HEK293 (cell line): ENCODE results near the gene ZNF181.

ENCODE experiments used
- CTCF ChIA-PET: fragments of 350-600 bp; formaldehyde crosslinking; extraction: SDS; loops from one replicate; lab custom pipeline; 2021; ENCODE audit warnings: antibody characterized with exemption; lab: Yijun Ruan, JAX
- POLR2A ChIA-PET: fragments of 300-600 bp; formaldehyde crosslinking; extraction: SDS; loops from one replicate; lab custom pipeline; 2020; ENCODE audit warnings: antibody characterized with exemption, inconsistent platforms; lab: Yijun Ruan, JAX
- H3K27ac ChIP-seq: fragments of 200-500 bp; sonication (Bioruptor generic); 2 replicates; pipeline ENCODE4 v1.5.1; 2014; ENCODE audit warnings: low read depth, low read length, control low read depth, inconsistent platforms; ENCODE audit errors: extremely low read depth
- H3K36me3 ChIP-seq, 2 experiments: fragments of 200-500 bp in 1 of 2; sonication (Bioruptor generic) in 1 of 2; 1 replicate in 1 of 2; 2 replicates in 1 of 2; pipeline ENCODE4 v1.5.1; 2014 to 2017; ENCODE audit warnings: inconsistent platforms in 2 of 2, low read length in 2 of 2; ENCODE audit not compliant: control insufficient read depth in 2 of 2, insufficient read depth in 1 of 2
- H3K4me1 ChIP-seq: fragments of 200-500 bp; sonication (Bioruptor generic); 2 replicates; pipeline ENCODE4 v1.5.1; 2014; ENCODE audit warnings: mild to moderate bottlenecking, low read length, inconsistent platforms; ENCODE audit not compliant: control insufficient read depth, insufficient read depth
- H3K4me3 ChIP-seq: 2 replicates; pipeline ENCODE4 v1.5.1; 2011; ENCODE audit warnings: low read depth, mild to moderate bottlenecking, control low read depth, low read length, moderate library complexity
- H3K9me3 ChIP-seq: fragments of 200-500 bp; sonication (Bioruptor generic); 2 replicates; pipeline ENCODE4 v1.5.1; 2014; ENCODE audit warnings: low read depth, low read length, inconsistent platforms; ENCODE audit not compliant: control insufficient read depth, insufficient read depth
- BCL11A ChIP-seq: fragments of 450-650 bp; formaldehyde crosslinking; IDR thresholded peaks from 2 replicates; pipeline ENCODE4 v1.5.1; 2016; ENCODE audit warnings: low read depth, missing biosample characterization, missing genetic modification characterization
- KLF1 ChIP-seq: fragments of 450-650 bp; formaldehyde crosslinking; IDR thresholded peaks from 2 replicates; pipeline ENCODE4 v1.5.1; 2016; ENCODE audit warnings: missing biosample characterization, missing genetic modification characterization
- KLF10 ChIP-seq: fragments of 450-650 bp; IDR thresholded peaks from 2 replicates; pipeline ENCODE4 v1.5.1; 2018; ENCODE audit warnings: missing biosample characterization, mild to moderate bottlenecking, missing genetic modification characterization
- KLF9 ChIP-seq: fragments of 450-650 bp; formaldehyde crosslinking; IDR thresholded peaks from 2 replicates; pipeline ENCODE4 v1.5.1; 2016; ENCODE audit warnings: missing biosample characterization, missing genetic modification characterization, low read depth
- REPIN1 ChIP-seq: fragments of 450-650 bp; formaldehyde crosslinking; IDR thresholded peaks from 2 replicates; pipeline ENCODE4 v1.5.1; 2017; ENCODE audit warnings: missing biosample characterization, missing genetic modification characterization, low read depth
- ZBTB49 ChIP-seq: fragments of 450-650 bp; formaldehyde crosslinking; IDR thresholded peaks from 2 replicates; pipeline ENCODE4 v1.5.1; 2016; ENCODE audit warnings: missing biosample characterization, missing genetic modification characterization, low read depth
- ZFP3 ChIP-seq: fragments of 450-650 bp; formaldehyde crosslinking; IDR thresholded peaks from 2 replicates; pipeline ENCODE4 v1.5.1; 2016; ENCODE audit warnings: low read depth, missing biosample characterization, missing genetic modification characterization
- ZNF121 ChIP-seq: fragments of 450-650 bp; formaldehyde crosslinking; IDR thresholded peaks from 2 replicates; pipeline ENCODE4 v1.5.1; 2016; ENCODE audit warnings: missing biosample characterization, missing genetic modification characterization
- ZNF214 ChIP-seq: fragments of 450-650 bp; formaldehyde crosslinking; IDR thresholded peaks from 2 replicates; pipeline ENCODE4 v1.5.1; 2017; ENCODE audit warnings: missing biosample characterization, mild to moderate bottlenecking, missing genetic modification characterization, borderline replicate concordance
- ZNF324 ChIP-seq: fragments of 450-650 bp; formaldehyde crosslinking; IDR thresholded peaks from 2 replicates; pipeline ENCODE4 v1.5.1; 2016; ENCODE audit warnings: missing biosample characterization, missing genetic modification characterization
- ZNF501 ChIP-seq: fragments of 450-650 bp; formaldehyde crosslinking; IDR thresholded peaks from 2 replicates; pipeline ENCODE4 v1.5.1; 2016; ENCODE audit warnings: missing biosample characterization, missing genetic modification characterization
- ZNF513 ChIP-seq: fragments of 450-650 bp; IDR thresholded peaks from 2 replicates; pipeline ENCODE4 v1.5.1; 2018; ENCODE audit warnings: missing biosample characterization, missing genetic modification characterization
- ZNF529 ChIP-seq: fragments of 450-650 bp; formaldehyde crosslinking; IDR thresholded peaks from 2 replicates; pipeline ENCODE4 v1.5.1; 2017; ENCODE audit warnings: missing genetic modification characterization, missing biosample characterization; ENCODE audit not compliant: insufficient replicate concordance
- ZNF585B ChIP-seq: fragments of 450-650 bp; formaldehyde crosslinking; IDR thresholded peaks from 2 replicates; pipeline ENCODE4 v1.5.1; 2016; ENCODE audit warnings: missing biosample characterization, missing genetic modification characterization
- ZNF701 ChIP-seq: fragments of 450-650 bp; formaldehyde crosslinking; IDR thresholded peaks from 2 replicates; pipeline ENCODE4 v1.5.1; 2016; ENCODE audit warnings: missing biosample characterization, missing genetic modification characterization
- ZNF830 ChIP-seq: fragments of 450-650 bp; IDR thresholded peaks from 2 replicates; pipeline ENCODE4 v1.5.0; 2018; ENCODE audit warnings: missing biosample characterization, missing genetic modification characterization, low read depth, mild to moderate bottlenecking, moderate library complexity
- ZNF843 ChIP-seq: fragments of 450-650 bp; formaldehyde crosslinking; IDR thresholded peaks from 2 replicates; pipeline ENCODE4 v1.5.1; 2016; ENCODE audit warnings: missing biosample characterization, missing genetic modification characterization
- ZXDB ChIP-seq: fragments of 450-650 bp; formaldehyde crosslinking; IDR thresholded peaks from 2 replicates; pipeline ENCODE4 v1.5.1; 2016; ENCODE audit warnings: missing biosample characterization, missing genetic modification characterization
- TF ChIP-seq, protein P1 (sequence below): fragments of 450-650 bp; formaldehyde crosslinking; optimal IDR thresholded peaks from 2 replicates; pipeline ENCODE3; 2016; ENCODE audit warnings: missing biosample characterization, mild to moderate bottlenecking, missing genetic modification characterization

Gene ZNF181

DNA sequence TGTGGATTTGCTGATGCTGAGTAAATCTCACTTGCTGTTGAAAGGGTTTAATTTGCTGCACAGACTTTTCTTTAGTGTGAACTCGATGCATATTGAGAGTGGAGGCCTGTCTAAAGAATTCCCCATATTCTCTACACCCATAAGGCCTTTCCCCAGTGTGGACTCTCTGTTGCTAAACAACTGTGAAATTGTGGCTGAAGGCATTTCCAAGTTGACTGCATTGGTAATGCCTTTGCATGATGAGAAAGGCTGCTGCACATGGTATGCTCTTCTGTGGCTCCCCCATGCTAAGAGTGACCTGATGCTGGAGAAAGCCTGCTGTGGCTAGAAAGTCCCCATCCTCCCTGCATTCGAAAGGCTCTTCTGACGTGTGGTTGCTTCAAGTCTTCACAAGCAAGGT, 45.6 kb downstream of the ZNF181 start (continued):
- TF ChIP-seq ZFP3 (no peak), ZNF214 (tag by site-specific recombination) (no peak), ZNF585B (tag by site-specific recombination) (no peak)
- TF ChIP-seq, all 188 proteins: peak for 0

DNA sequence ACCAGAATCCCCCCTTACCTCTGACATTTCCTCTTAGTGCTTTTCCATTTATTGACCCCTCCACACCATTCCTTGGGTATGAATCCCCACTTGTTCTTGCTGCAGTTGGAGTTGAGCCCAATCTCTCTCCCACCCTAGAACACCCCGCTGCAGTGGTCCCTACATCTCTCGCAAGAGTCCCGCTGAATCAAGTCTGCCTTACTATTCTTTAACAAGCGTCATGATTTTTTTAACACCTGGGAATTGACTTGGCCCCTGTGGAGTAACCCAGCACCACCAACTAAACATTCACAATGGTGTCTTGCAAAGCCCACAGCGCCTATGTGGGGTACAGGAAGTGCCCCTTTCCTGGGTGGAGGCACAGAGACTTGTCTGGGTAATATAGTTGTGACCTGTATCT, 52.2 kb downstream of the ZNF181 start:
- TF ChIP-seq ZNF324 (no peak), ZNF701 (tag by site-specific recombination) (no peak)
- H3K27ac ChIP-seq: no peak overlapping the region
- ChIA-PET CTCF (no interaction called here), POLR2A (no interaction called here)
- no peaks in the 10 kb centered on the region for H3K4me1 ChIP-seq
- no peaks in the 10 kb centered on the region; a peak in 1 of 3 replicates for H3K36me3 ChIP-seq
- peaks cover 13% of the 10 kb centered on the region for H3K9me3 ChIP-seq
- no peak overlapping the region for H3K4me3 ChIP-seq

DNA sequence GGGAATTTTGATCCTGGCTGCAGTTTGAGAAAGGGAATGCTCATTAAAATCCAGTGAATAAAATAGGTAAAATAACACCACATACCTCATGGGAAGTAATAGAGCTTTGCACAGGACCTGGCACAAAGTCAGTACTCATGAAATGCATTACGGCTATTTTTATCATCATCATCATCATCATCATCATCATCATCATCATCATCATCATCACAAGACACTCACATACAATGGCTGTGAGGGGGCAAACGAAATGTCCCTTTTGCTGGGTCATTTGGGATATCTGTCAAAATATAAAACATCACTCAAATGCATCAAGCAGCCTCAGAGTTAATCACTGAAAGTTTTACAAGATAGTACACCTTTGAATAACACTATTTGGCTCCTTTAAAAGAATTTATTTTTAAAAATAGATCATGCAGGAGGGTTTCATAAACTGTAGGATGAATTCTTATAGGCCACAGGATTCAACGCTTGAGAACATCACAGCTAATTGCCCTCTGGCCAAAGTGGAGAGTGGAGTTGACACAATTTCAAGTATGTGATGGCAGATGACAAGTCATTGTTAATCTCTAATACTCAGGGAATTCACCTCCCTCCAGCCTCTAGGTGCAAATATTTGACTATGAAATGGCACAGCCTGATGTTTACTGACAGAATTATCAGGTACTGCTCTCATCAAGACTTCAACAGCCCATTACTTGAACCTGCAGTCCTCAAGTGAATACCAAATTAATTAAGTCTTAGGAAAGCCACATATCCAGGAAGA, 53.2 kb downstream of the ZNF181 start:
- no peak overlapping the region for H3K27ac ChIP-seq
- TF ChIP-seq ZNF513 (peak; percentile 89), KLF10 (tag by site-specific recombination) (no peak)
- TF ChIP-seq, all 188 proteins: peak for 1
- ChIA-PET CTCF (no interaction called here), POLR2A (no interaction called here)
- H3K9me3 ChIP-seq: peaks cover 13% of the 10 kb centered on the region
- no peak overlapping the region for H3K4me3 ChIP-seq
- H3K4me1 ChIP-seq: no peaks in the 10 kb centered on the region
- H3K36me3 ChIP-seq: no peaks in the 10 kb centered on the region; a peak in 1 of 3 replicates

DNA sequence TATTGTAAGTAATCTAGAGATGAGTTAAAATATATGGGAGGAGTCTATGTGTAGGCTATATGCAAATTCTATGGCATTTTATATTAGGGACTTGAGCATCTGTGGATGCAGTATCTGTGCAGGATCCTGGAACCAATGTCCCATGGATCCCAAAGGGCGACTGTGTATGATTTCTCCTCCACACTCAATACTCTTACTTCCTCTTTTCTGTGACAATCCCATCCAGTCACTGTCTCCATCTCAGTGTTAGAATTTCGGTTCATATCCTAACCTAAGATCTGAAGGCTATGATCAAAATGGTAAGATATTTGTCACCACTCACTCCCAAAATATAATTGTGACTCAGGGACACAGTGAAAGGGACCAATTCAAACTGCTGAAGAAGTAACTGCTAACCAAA, 54.0 kb downstream of the ZNF181 start:
- Histone ChIP-seq H3K27ac (no peak overlapping the region), H3K36me3 (no peaks in the 10 kb centered on the region; a peak in 1 of 3 replicates), H3K9me3 (peaks cover 13% of the 10 kb centered on the region), H3K4me3 (no peak overlapping the region), H3K4me1 (no peaks in the 10 kb centered on the region)
- ChIA-PET CTCF (interaction anchor here (1.0 kb wide), 1 partner anchor 49 kb away, joined by 3 read pairs; no protein-coding TSS in a partner anchor), POLR2A (no interaction called here)
- TF ChIP-seq REPIN1 (no peak), KLF9 (tag by site-specific recombination) (no peak), ZNF830 (tag by site-specific recombination) (no peak), ZNF843 (tag by site-specific recombination) (no peak), BCL11A (tag by site-specific recombination) (no peak), ZNF501 (tag by site-specific recombination) (no peak), ZBTB49 (tag by site-specific recombination) (no peak), ZXDB (tag by site-specific recombination) (no peak), ZNF529 (no peak), ZNF121 (tag by site-specific recombination) (no peak), KLF1 (tag by site-specific recombination) (no peak)
- TF ChIP-seq, protein P1, sequence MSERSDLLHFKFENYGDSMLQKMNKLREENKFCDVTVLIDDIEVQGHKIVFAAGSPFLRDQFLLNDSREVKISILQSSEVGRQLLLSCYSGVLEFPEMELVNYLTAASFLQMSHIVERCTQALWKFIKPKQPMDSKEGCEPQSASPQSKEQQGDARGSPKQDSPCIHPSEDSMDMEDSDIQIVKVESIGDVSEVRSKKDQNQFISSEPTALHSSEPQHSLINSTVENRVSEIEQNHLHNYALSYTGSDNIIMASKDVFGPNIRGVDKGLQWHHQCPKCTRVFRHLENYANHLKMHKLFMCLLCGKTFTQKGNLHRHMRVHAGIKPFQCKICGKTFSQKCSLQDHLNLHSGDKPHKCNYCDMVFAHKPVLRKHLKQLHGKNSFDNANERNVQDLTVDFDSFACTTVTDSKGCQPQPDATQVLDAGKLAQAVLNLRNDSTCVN (tag by site-specific recombination): no peak
